Keratinocyte (primary cell): ENCODE data around the gene LSAMP. TPM values are rescaled to one million over a fixed set of nuclear protein-coding genes. Genes with fewer than 3 reads are reported as not detected.

Experiments used
- DNase-seq: peaks from one replicate; pipeline ENCODE4 v3.0.0-alpha.2; 2011; ENCODE audit warnings: low read depth, missing footprints, low spot score
- FAIRE-seq: peaks from 2 replicates; lab custom pipeline; 2011; peaks lifted over from hg19 to GRCh38; lab: Jason Lieb, UNC
- H2AFZ ChIP-seq: 2 replicates; pipeline ENCODE4 v1.6.0; 2012; ENCODE audit warnings: low read length, control low read depth, inconsistent platforms; ENCODE audit not compliant: control insufficient read depth
- H3K27ac ChIP-seq: 2 replicates; pipeline ENCODE4 v1.5.1; 2011; ENCODE audit warnings: low read length; ENCODE audit not compliant: control insufficient read depth, insufficient read depth
- H3K27me3 ChIP-seq: 3 replicates; pipeline ENCODE4 v1.6.0; 2011; ENCODE audit warnings: low read length; ENCODE audit not compliant: control insufficient read depth, insufficient read depth; ENCODE audit errors: extremely low read depth
- H3K36me3 ChIP-seq, 2 experiments: 2 replicates in 1 of 2; 3 replicates in 1 of 2; pipeline ENCODE4 v1.5.1; 2011; ENCODE audit warnings: low read length in 2 of 2, mild to moderate bottlenecking in 1 of 2; ENCODE audit not compliant: control insufficient read depth in 2 of 2, insufficient read depth in 2 of 2; ENCODE audit errors: extremely low read depth in 1 of 2
- H3K4me1 ChIP-seq: 3 replicates; pipeline ENCODE4 v1.5.1; 2011; ENCODE audit warnings: low read length; ENCODE audit not compliant: control insufficient read depth, insufficient read depth; ENCODE audit errors: extremely low read depth
- H3K4me2 ChIP-seq: 3 replicates; pipeline ENCODE4 v1.6.0; 2011; ENCODE audit warnings: low read depth, low read length; ENCODE audit not compliant: control insufficient read depth, insufficient read depth; ENCODE audit errors: extremely low read depth
- H3K4me3 ChIP-seq, 3 experiments: fragments of 200-600 bp in 1 of 3; sonication (generic) in 1 of 3; 2 replicates in 2 of 3; 3 replicates in 1 of 3; pipeline ENCODE4 v1.5.1; 2011 to 2016; ENCODE audit warnings: low read length in 3 of 3, mild to moderate bottlenecking in 3 of 3, control low read depth in 2 of 3, inconsistent platforms in 1 of 3, low read depth in 1 of 3, mixed read lengths in 1 of 3, mixed run types in 1 of 3, moderate library complexity in 1 of 3; ENCODE audit not compliant: control insufficient read depth in 2 of 3, insufficient read depth in 2 of 3; ENCODE audit errors: extremely low read depth in 1 of 3
- H3K79me2 ChIP-seq: 2 replicates; pipeline ENCODE4 v1.6.0; 2012; ENCODE audit warnings: low read length; ENCODE audit not compliant: control insufficient read depth, insufficient read depth
- H3K9ac ChIP-seq: 3 replicates; pipeline ENCODE4 v1.6.0; 2011; ENCODE audit warnings: low read length; ENCODE audit not compliant: control insufficient read depth, insufficient read depth; ENCODE audit errors: extremely low read depth
- H3K9me1 ChIP-seq: 3 replicates; pipeline ENCODE4 v1.6.0; 2011; ENCODE audit warnings: low read length; ENCODE audit not compliant: control insufficient read depth, insufficient read depth; ENCODE audit errors: extremely low read depth
- H3K9me3 ChIP-seq: 2 replicates; pipeline ENCODE4 v1.5.1; 2012; ENCODE audit warnings: low read depth, low read length; ENCODE audit not compliant: control insufficient read depth
- H4K20me1 ChIP-seq: 3 replicates; pipeline ENCODE4 v1.6.0; 2011; ENCODE audit warnings: low read length; ENCODE audit not compliant: control insufficient read depth, insufficient read depth; ENCODE audit errors: extremely low read depth
- EZH2 ChIP-seq: IDR thresholded peaks from one replicate; pipeline ENCODE4 v1.6.1; 2012; ENCODE audit warnings: inconsistent platforms, mild to moderate bottlenecking, low read length, moderate library complexity
- dilution Hi-C: fragments of 300-500 bp; cut with MboI; formaldehyde crosslinking; loops from one replicate; pipeline ENCODE4 v1.7.0; 2020; ENCODE audit warnings: low sequenced_read_pairs; ENCODE audit not compliant: extremely low pct_ligation_motif_present
- polyA plus RNA-seq, 5 experiments: library from polyadenylated mRNA; depleted of rRNA in 3 of 5; stranded (reverse) in 3 of 5; stranded (forward) in 1 of 5; unstranded in 1 of 5; fragments of >200 nt; gene quantifications; 1 replicate in 1 of 5; 2 replicates in 3 of 5; 3 replicates in 1 of 5; pipeline versions ENCODE4 v1.2.1 to v1.2.3, GENCODE V29; 2011 to 2012; ENCODE audit warnings: missing spikeins in 2 of 5, low read depth in 1 of 5, low replicate concordance in 1 of 5
- TF ChIP-seq, protein P1 (sequence below), 3 experiments: IDR thresholded peaks in 1 of 3; conservative IDR thresholded peaks in 1 of 3; optimal IDR thresholded peaks in 1 of 3; 2 replicates in 2 of 3; 3 replicates in 1 of 3; pipeline versions ENCODE3 to v1.5.1; 2011; ENCODE audit warnings: low read length in 3 of 3, mild to moderate bottlenecking in 3 of 3, moderate library complexity in 2 of 3, control low read depth in 1 of 3, inconsistent platforms in 1 of 3; ENCODE audit not compliant: insufficient read depth in 2 of 3; ENCODE audit errors: extremely low read depth in 1 of 3

The LSAMP gene
- polyA plus RNA-seq, 1 donor (not counting 4 experiments of a cell fraction or from before 2014, with no cell fraction given), result 0.12 TPM

DNA sequence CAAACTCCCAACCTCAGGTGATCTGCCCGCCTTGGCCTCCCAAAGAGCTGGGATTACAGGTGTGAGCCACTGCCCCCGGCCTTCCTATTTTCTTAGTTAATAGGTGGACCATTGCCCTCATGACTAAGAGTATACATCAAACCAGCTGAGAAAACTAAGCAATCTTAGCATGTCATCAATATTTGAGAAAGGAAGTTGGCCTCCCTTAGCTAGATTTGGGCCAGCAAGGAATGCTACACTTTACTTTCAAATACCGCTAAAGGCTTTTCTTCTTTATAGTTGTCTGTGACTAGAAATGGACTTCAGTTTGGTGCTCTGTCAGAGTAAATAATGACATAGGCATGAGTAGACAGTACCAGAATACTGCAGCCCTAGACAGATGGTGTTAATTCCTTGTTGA, 622.7 kb downstream of the LSAMP start:
- Histone ChIP-seq H3K4me1 (peaks cover 27% of the 10 kb centered on the region), H3K9me1 (no peaks in the 10 kb centered on the region), H3K4me3 (no peak overlapping the region), H3K27ac (no peak overlapping the region), H3K36me3 (no peaks in the 10 kb centered on the region), H3K27me3 (no peaks in the 10 kb centered on the region), H4K20me1 (no peaks in the 10 kb centered on the region), H3K9ac (no peak overlapping the region), H2AFZ (no peak overlapping the region), H3K4me2 (no peak overlapping the region), H3K9me3 (no peaks in the 10 kb centered on the region), H3K79me2 (no peaks in the 10 kb centered on the region)
- DNase-seq (no peak), FAIRE-seq (no peak)
- no peak for TF ChIP-seq EZH2
- TF ChIP-seq, protein P1, sequence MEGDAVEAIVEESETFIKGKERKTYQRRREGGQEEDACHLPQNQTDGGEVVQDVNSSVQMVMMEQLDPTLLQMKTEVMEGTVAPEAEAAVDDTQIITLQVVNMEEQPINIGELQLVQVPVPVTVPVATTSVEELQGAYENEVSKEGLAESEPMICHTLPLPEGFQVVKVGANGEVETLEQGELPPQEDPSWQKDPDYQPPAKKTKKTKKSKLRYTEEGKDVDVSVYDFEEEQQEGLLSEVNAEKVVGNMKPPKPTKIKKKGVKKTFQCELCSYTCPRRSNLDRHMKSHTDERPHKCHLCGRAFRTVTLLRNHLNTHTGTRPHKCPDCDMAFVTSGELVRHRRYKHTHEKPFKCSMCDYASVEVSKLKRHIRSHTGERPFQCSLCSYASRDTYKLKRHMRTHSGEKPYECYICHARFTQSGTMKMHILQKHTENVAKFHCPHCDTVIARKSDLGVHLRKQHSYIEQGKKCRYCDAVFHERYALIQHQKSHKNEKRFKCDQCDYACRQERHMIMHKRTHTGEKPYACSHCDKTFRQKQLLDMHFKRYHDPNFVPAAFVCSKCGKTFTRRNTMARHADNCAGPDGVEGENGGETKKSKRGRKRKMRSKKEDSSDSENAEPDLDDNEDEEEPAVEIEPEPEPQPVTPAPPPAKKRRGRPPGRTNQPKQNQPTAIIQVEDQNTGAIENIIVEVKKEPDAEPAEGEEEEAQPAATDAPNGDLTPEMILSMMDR (optimal IDR thresholded peaks at IDR 0.05 in 1 of 3, IDR thresholded peaks at IDR 0.05 in 1 of 3, conservative IDR thresholded peaks at IDR 0.05 in 1 of 3; ENCODE audit: extremely low read depth in 1 of 3, insufficient read depth in 2 of 3, low read length in 3 of 3), result no peak
- dilution Hi-C loops, result no loop called here

DNA sequence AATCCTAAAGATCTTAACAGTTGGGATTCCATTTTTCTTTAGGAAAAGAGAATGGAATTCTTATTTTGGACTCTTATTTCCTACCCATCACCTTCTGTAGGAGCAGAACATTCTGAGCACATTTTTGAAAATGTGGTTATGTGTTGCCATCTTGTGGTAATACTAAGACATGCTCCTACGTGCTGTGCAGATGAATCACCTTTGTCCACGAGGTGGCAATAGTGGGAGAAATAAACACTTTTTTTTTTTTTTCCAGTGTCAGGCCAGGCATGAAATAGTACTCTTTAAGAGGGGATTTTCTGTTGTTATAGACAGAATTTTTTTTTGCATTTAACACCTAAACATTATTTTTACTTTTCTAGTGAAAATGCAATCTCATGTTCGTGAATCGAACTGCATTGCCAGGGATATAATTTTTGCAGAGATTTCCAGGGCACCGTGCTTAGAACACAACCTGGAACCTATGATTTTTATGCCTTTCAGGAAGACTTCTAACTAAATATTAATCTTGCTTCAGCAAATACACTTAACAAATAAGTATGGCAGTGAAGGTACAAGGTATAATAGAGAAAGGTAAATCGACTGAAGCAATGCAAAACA, 625.4 kb downstream of the LSAMP start:
- Histone ChIP-seq H3K4me2 (no peak overlapping the region), H2AFZ (no peak overlapping the region), H3K27ac (no peak overlapping the region), H3K79me2 (no peaks in the 10 kb centered on the region), H3K9me3 (no peaks in the 10 kb centered on the region), H3K36me3 (no peaks in the 10 kb centered on the region), H3K9ac (no peak overlapping the region), H3K4me1 (peaks cover 10% of the 10 kb centered on the region), H4K20me1 (no peaks in the 10 kb centered on the region), H3K27me3 (no peaks in the 10 kb centered on the region), H3K4me3 (no peak overlapping the region), H3K9me1 (no peaks in the 10 kb centered on the region)
- DNase-seq (peak; percentile 42), FAIRE-seq (peak; percentile 69)
- dilution Hi-C loops, result no loop called here
- TF ChIP-seq EZH2, result no peak
- TF ChIP-seq, protein P1 (optimal IDR thresholded peaks at IDR 0.05 in 1 of 3, IDR thresholded peaks at IDR 0.05 in 1 of 3, conservative IDR thresholded peaks at IDR 0.05 in 1 of 3; ENCODE audit: extremely low read depth in 1 of 3, insufficient read depth in 2 of 3, low read length in 3 of 3), result peak; percentile 74 to 97 (median 84)
